ENCODE data around the gene PROSER2. TPM values are rescaled to one million over a fixed set of nuclear protein-coding genes. Genes with fewer than 3 reads are reported as not detected.

Gene PROSER2
- polyA plus RNA-seq, 1 donor (not counting 4 experiments of a cell fraction or from before 2014, with no cell fraction given): 10.2 TPM

DNA sequence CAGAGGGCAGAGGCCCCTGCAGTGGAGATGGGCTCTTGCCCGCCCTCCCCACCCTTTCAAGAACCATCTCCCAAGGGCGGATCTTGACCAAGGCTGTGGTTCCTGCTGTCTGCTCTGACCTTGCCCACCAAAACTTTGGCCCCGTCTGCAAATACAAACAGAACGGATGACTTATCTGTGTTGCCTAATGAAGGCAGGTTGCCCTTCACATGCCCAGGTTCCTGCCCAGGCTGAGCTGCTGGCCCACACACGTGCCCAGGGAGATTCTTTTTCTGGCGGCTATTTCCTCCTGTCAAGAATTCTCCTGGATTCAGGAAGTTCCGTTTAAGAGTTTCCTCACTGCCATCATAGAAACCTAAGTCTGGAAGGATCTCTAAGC, 78.3 kb downstream of the PROSER2 start:
- Histone ChIP-seq H3K4me1 (ENCODE audit: control insufficient read depth, extremely low read depth, insufficient read depth, low read length) (peaks cover 16% of the 10 kb centered on the region), H3K27ac (ENCODE audit: control insufficient read depth, insufficient read depth, low read length) (no peak overlapping the region), H3K9me3 (ENCODE audit: control insufficient read depth, low read depth, low read length) (no peaks in the 10 kb centered on the region), H3K4me3 (ENCODE audit: control insufficient read depth in 2 of 3, extremely low read depth in 1 of 3, insufficient read depth in 2 of 3, low read depth in 1 of 3, low read length in 3 of 3) (no peak overlapping the region), H4K20me1 (ENCODE audit: control insufficient read depth, extremely low read depth, insufficient read depth, low read length) (no peaks in the 10 kb centered on the region), H3K4me2 (ENCODE audit: control insufficient read depth, extremely low read depth, insufficient read depth, low read depth, low read length) (no peak overlapping the region), H3K9me1 (ENCODE audit: control insufficient read depth, extremely low read depth, insufficient read depth, low read length) (no peaks in the 10 kb centered on the region), H3K9ac (ENCODE audit: control insufficient read depth, extremely low read depth, insufficient read depth, low read length) (no peak overlapping the region), H3K36me3 (ENCODE audit: control insufficient read depth in 2 of 2, extremely low read depth in 1 of 2, insufficient read depth in 2 of 2, low read length in 2 of 2) (no peaks in the 10 kb centered on the region), H3K27me3 (ENCODE audit: control insufficient read depth, extremely low read depth, insufficient read depth, low read length) (no peaks in the 10 kb centered on the region), H2AFZ (ENCODE audit: control insufficient read depth, low read length) (no peak overlapping the region), H3K79me2 (ENCODE audit: control insufficient read depth, insufficient read depth, low read length) (no peaks in the 10 kb centered on the region)
- FAIRE-seq (no peak), DNase-seq (ENCODE audit: low read depth, low spot score) (no peak)
- TF ChIP-seq, protein P1, sequence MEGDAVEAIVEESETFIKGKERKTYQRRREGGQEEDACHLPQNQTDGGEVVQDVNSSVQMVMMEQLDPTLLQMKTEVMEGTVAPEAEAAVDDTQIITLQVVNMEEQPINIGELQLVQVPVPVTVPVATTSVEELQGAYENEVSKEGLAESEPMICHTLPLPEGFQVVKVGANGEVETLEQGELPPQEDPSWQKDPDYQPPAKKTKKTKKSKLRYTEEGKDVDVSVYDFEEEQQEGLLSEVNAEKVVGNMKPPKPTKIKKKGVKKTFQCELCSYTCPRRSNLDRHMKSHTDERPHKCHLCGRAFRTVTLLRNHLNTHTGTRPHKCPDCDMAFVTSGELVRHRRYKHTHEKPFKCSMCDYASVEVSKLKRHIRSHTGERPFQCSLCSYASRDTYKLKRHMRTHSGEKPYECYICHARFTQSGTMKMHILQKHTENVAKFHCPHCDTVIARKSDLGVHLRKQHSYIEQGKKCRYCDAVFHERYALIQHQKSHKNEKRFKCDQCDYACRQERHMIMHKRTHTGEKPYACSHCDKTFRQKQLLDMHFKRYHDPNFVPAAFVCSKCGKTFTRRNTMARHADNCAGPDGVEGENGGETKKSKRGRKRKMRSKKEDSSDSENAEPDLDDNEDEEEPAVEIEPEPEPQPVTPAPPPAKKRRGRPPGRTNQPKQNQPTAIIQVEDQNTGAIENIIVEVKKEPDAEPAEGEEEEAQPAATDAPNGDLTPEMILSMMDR (optimal IDR thresholded peaks at IDR 0.05 in 1 of 3, IDR thresholded peaks at IDR 0.05 in 1 of 3, conservative IDR thresholded peaks at IDR 0.05 in 1 of 3; ENCODE audit: extremely low read depth in 1 of 3, insufficient read depth in 2 of 3, low read length in 3 of 3): no peak
- TF ChIP-seq EZH2 (IDR thresholded peaks at IDR 0.05; ENCODE audit: low read length): no peak
- dilution Hi-C loops (cut with MboI; ENCODE audit: extremely low pct_ligation_motif_present, low sequenced_read_pairs): no loop called here

GRCh38 chr10:11901833-11902475, 78.8 kb downstream of the PROSER2 start:
- Histone ChIP-seq H2AFZ (ENCODE audit: control insufficient read depth, low read length) (no peak overlapping the region), H3K27me3 (ENCODE audit: control insufficient read depth, extremely low read depth, insufficient read depth, low read length) (no peaks in the 10 kb centered on the region), H3K79me2 (ENCODE audit: control insufficient read depth, insufficient read depth, low read length) (no peaks in the 10 kb centered on the region), H3K4me3 (ENCODE audit: control insufficient read depth in 2 of 3, extremely low read depth in 1 of 3, insufficient read depth in 2 of 3, low read depth in 1 of 3, low read length in 3 of 3) (no peak overlapping the region), H3K4me2 (ENCODE audit: control insufficient read depth, extremely low read depth, insufficient read depth, low read depth, low read length) (no peak overlapping the region), H3K4me1 (ENCODE audit: control insufficient read depth, extremely low read depth, insufficient read depth, low read length) (peaks cover 16% of the 10 kb centered on the region), H4K20me1 (ENCODE audit: control insufficient read depth, extremely low read depth, insufficient read depth, low read length) (no peaks in the 10 kb centered on the region), H3K9me3 (ENCODE audit: control insufficient read depth, low read depth, low read length) (no peaks in the 10 kb centered on the region), H3K9ac (ENCODE audit: control insufficient read depth, extremely low read depth, insufficient read depth, low read length) (no peak overlapping the region), H3K9me1 (ENCODE audit: control insufficient read depth, extremely low read depth, insufficient read depth, low read length) (no peaks in the 10 kb centered on the region), H3K27ac (ENCODE audit: control insufficient read depth, insufficient read depth, low read length) (no peak overlapping the region), H3K36me3 (ENCODE audit: control insufficient read depth in 2 of 2, extremely low read depth in 1 of 2, insufficient read depth in 2 of 2, low read length in 2 of 2) (no peaks in the 10 kb centered on the region)
- TF ChIP-seq, protein P1 (optimal IDR thresholded peaks at IDR 0.05 in 1 of 3, IDR thresholded peaks at IDR 0.05 in 1 of 3, conservative IDR thresholded peaks at IDR 0.05 in 1 of 3; ENCODE audit: extremely low read depth in 1 of 3, insufficient read depth in 2 of 3, low read length in 3 of 3): no peak
- no peak for TF ChIP-seq EZH2 (IDR thresholded peaks at IDR 0.05; ENCODE audit: low read length)
- FAIRE-seq (no peak), DNase-seq (ENCODE audit: low read depth, low spot score) (no peak)
- dilution Hi-C loops (cut with MboI; ENCODE audit: extremely low pct_ligation_motif_present, low sequenced_read_pairs): no loop called here
